NCI-H526 treated with DMSO at 0.1 percent for 48 hours (cell line): ENCODE data around the gene IRX2.

Experiments
- DNase-seq: peaks from one replicate; lab custom pipeline; 2025; lab: John Stamatoyannopoulos, UW

The IRX2 gene

GRCh38 chr5:2714026-2714425 lies 37.5 kb downstream of the IRX2 start:
- DNase-seq, result no peak

GRCh38 chr5:2711446-2712425 lies 39.7 kb downstream of the IRX2 start:
- DNase-seq, result no peak

GRCh38 chr5:2710910-2711309 lies 40.6 kb downstream of the IRX2 start:
- DNase-seq, result no peak

DNA sequence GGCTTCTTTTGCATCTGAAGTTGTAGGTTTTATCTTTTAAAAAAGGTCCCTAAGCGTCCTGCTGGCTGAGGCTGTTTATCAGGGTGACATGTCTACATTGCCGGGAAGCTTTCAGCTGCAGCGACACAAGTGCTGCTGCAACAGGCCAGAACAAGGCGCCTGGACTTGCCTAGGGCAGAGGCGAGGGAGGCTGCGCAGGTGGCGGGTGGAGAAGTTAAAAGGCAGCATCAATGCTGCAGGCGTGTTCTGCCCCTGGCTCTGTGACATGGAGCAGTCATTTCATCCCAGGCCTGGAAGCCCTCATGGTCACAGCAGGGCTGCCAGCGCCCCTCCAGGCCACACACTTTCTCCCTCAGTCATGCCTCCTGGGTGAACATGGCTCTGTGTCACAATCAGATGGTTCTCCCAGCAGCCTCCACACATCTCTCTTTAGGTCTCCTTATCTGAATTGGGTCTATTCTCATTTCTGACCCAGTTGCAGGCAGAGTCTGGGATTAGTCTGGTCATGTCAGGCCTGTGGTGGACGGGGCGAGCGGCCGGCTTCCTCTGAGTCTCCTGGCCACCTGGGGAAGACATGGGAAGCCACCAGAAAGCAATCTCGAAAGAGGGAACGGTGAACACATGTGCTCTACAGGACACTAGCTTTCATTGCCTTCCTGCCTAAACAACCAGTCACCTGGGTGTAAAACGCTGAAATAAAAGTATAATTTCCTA lies 41.3 kb downstream of the IRX2 start:
- no peak for DNase-seq

- DNase-seq, result no peak
These were observed 42.7 kb downstream of the IRX2 start for GRCh38 chr5:2708751-2709150.

DNA sequence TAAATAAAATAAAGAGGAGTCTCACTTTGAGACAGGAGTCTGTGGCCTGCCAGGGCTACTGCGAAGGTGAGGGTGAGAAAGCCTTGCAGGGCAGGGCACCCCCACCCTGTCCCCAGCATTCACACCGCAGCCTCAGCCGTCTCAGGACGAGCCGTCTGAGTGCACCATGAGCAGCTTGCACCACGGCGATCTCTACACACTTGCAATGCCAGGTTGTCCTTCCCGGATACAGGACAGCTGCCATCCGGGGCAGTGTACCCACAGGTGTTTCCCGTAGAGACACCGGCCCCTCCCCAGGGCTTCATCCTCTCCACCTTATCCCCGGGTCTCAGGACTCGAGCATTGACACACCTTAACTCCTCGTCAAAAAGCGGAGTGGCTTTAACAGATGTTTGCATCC lies 43.3 kb downstream of the IRX2 start:
- no peak for DNase-seq

DNA sequence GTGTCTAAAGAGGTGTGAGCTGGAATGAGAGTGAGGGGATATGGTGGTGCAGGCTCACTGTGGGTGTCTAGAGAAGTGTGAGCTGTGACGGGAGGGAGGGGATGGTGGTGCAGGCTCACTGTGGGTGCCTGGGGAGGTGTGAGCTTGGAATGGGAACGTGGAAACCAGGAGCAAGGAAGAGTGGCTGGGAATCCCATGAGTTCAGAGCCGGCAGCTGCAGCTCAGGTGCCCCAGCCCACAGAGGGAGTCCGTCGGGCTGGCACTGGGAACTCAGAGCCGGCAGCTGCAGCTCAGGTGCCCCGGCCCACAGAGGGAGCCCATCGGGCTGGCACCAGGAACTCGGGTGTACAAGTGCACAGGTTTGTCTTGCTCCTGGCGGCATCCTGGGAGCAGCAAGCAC lies 45.6 kb downstream of the IRX2 start:
- DNase-seq, result no peak

GRCh38 chr5:2704806-2705645 lies 46.5 kb downstream of the IRX2 start:
- DNase-seq, result no peak

DNA sequence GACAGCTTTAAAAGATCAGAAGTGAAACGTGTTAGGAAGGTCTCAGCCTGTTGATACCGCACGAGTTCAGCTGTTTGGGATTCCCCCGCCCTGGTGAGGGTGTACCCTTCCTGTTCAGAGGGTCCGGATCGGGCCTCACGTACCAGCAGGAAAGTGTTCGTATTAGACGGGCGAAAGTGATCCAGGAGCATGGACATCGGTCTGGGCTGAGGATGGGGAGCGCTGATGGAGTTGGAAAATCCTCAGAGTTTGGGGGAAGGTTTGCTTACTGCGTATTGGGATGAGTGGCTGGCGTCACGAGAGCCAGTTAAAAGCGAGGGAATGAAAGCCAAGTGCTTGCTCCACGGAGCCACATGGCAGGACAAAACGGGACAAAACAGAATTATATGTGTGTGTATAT lies 47.4 kb downstream of the IRX2 start:
- DNase-seq, result no peak

- DNase-seq, result no peak
These were observed 47.9 kb downstream of the IRX2 start for GRCh38 chr5:2703615-2704014.

DNA sequence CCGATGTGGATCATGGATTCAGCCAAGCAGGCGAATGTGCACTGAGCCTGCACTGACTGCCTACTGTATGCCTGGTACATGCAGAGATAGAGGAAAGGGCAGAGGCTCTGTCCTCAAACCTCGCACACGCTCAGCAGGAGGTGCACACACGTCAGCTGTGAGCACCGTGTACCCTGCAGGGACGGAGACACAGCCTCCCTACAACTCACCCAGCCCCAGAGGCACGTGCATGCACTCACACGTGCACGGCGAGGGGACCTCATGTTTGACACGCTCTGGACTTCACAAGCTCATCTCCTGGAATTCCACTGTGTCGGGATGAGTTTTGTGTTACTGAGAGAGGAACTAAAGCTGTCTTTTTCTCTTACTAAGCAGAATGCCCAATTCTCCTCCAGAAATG lies 48.4 kb downstream of the IRX2 start:
- DNase-seq, result no peak

DNA sequence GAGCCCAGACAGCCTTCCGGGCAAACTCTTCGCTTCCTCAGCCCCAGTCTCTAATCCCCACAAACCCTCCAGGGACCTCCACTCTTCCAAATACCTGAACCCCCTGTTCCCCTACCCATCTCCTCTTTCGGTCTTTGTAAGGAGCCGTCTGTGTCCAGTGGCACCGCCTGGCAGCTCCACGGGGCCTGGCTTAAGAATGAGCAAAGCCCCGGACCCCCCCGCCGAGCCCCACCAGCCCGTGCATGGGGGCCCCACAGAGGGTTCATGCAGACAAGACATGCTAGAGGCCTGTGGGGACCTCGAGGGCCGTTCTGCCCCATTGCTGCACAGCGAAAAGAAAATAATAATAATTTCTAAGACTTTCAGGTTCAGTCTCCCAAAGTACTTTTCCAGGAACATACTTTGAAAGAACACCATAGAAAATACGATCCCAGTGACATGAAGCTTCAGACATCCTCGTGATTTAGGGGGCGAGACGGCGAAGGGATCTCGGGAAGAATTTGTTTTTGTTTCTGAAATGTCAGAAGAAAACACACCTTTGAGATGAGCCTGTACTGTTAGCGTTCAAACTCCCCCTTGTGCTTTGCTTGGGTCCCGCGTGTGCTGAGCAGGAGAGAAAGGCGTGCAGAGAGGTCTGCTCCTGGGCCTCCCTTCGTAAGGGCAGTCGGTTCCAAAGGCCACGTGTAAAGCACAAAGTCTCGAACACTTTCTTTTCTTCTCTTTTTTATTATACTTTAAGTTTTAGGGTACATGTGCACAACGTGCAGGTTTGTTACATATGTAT lies 49.2 kb downstream of the IRX2 start:
- no peak for DNase-seq

GRCh38 chr5:2701592-2701991 lies 49.9 kb downstream of the IRX2 start:
- DNase-seq, result no peak

DNA sequence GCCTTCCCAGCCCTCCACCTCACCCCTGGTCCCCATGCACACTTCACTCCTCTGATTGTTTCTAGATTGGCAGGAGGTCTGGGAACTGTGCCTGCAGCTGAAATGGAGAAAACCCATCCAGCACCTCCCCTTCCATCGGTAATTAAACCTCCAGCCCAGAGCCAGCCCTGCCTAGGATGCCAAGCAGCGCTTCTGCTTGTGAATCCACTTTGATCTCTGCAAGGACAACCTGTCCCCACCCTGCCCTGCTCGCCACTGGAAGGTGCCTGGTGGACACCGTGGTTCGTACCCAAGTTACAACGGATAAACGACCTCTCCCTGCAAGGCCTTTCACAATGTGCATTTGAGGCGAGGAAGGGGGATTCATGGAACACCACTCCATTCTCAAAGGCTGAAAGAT lies 50.6 kb downstream of the IRX2 start:
- no peak for DNase-seq

GRCh38 chr5:2699686-2700085 lies 51.8 kb downstream of the IRX2 start:
- DNase-seq, result no peak

- DNase-seq, result no peak
These were observed 52.2 kb downstream of the IRX2 start for GRCh38 chr5:2699231-2699630.

DNA sequence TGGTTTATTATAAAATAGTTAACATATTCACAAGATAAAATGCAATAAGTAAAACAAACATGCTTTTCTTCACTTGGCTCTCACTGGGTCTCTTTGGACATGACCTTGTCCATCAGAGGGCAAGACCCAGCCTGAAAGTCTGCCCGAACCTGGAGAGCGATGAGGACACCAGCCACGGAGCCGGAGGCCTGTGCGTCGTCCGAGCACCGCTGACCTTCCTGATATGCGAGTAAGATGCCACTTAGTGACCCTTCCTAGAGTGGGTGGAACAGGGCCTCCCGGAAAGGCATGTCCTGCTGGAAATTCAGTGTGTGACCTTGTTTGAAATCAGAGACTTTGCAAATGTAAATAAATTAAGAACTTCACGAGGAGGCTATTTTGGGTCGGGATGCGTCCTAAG lies 52.9 kb downstream of the IRX2 start:
- DNase-seq, result no peak

- DNase-seq, result no peak
These were observed 53.9 kb downstream of the IRX2 start for GRCh38 chr5:2697446-2698200.

- no peak for DNase-seq
These were observed 54.4 kb downstream of the IRX2 start for GRCh38 chr5:2697041-2697440.
